HG03159 (cell line): ENCODE measurements around the gene FBLN2.

Source experiments
- ATAC-seq: cut with Tn5 transposase; IDR thresholded peaks from one replicate; pipeline ENCODE4 v1.9.1; 2021; ENCODE audit warnings: mild to moderate bottlenecking, moderate library complexity; ENCODE audit not compliant: unreplicated experiment

Gene FBLN2

GRCh38 chr3:13656584-13657301 lies 107.8 kb downstream of the FBLN2 start:
- ATAC-seq = no peak

GRCh38 chr3:13657660-13658435 lies 108.9 kb downstream of the FBLN2 start:
- peak; percentile 88 for ATAC-seq

- ATAC-seq = no peak
Observed at GRCh38 chr3:13658681-13659080, 109.8 kb downstream of the FBLN2 start.

GRCh38 chr3:13659221-13659969 lies 110.5 kb downstream of the FBLN2 start:
- no peak for ATAC-seq

GRCh38 chr3:13660042-13660874 lies 111.3 kb downstream of the FBLN2 start:
- no peak for ATAC-seq

GRCh38 chr3:13661121-13661520 lies 112.2 kb downstream of the FBLN2 start:
- ATAC-seq = no peak

GRCh38 chr3:13662238-13662847 lies 113.4 kb downstream of the FBLN2 start:
- no peak for ATAC-seq

- no peak for ATAC-seq
Observed at GRCh38 chr3:13663781-13664535, 115.0 kb downstream of the FBLN2 start.

- ATAC-seq = no peak
Observed at GRCh38 chr3:13665582-13666226, 116.8 kb downstream of the FBLN2 start.

GRCh38 chr3:13666227-13666619 lies 117.3 kb downstream of the FBLN2 start:
- ATAC-seq = no peak

GRCh38 chr3:13666781-13667709 lies 118.1 kb downstream of the FBLN2 start:
- ATAC-seq = no peak

- ATAC-seq = no peak
Observed at GRCh38 chr3:13668136-13668535, 119.2 kb downstream of the FBLN2 start.

- ATAC-seq = no peak
Observed at GRCh38 chr3:13669457-13669856, 120.5 kb downstream of the FBLN2 start.

GRCh38 chr3:13670292-13670691 lies 121.4 kb downstream of the FBLN2 start:
- ATAC-seq = no peak

- no peak for ATAC-seq
Observed at GRCh38 chr3:13671482-13672233, 122.7 kb downstream of the FBLN2 start.

GRCh38 chr3:13673207-13673606 lies 124.3 kb downstream of the FBLN2 start:
- no peak for ATAC-seq

GRCh38 chr3:13674538-13675185 lies 125.7 kb downstream of the FBLN2 start:
- ATAC-seq = no peak
